ENCODE measurements around the gene PRSS35. TPM values are rescaled to one million over a fixed set of nuclear protein-coding genes. Genes with fewer than 3 reads are reported as not detected.
"Not testable (repeated sequence)": the region's sequence is repeated elsewhere in the genome, so short reads cannot be mapped to it uniquely, and the experiment has no call there.

PRSS35 gene
- total and polyA plus RNA-seq, 7 donors = 0.09 to 0.55 (median 0.36) TPM; not detected in 4

- Histone ChIP-seq H3K4me1 (no peaks in the 10 kb centered on the region), H3K4me3 (no peak overlapping the region), H3K9me3 (no peaks in the 10 kb centered on the region), H3K27me3 (no peaks in the 10 kb centered on the region), H3K36me3 (no peaks in the 10 kb centered on the region), H3K27ac (no peak overlapping the region)
- TF ChIP-seq EP300 (IDR thresholded peaks at IDR 0.05) (no peak), POLR2A (IDR thresholded peaks at IDR 0.05) (no peak), CTCF (IDR thresholded peaks at IDR 0.05) (no peak), POLR2AphosphoS5 (IDR thresholded peaks at IDR 0.05) (no peak)
- intact Hi-C loops (cut with DNase I) = no loop called here
- 26 to 48% methylated on average over 5 of the region's 5 CpGs for WGBS, 2 donors
- no peak for DNase-seq
Observed at GRCh38 chr6:83536034-83536646, 23.8 kb downstream of the PRSS35 start.

- H3K27me3 ChIP-seq = no peaks in the 10 kb centered on the region
- H3K27ac ChIP-seq = no peak overlapping the region
- TF ChIP-seq CTCF (IDR thresholded peaks at IDR 0.05) = no peak
- TF ChIP-seq EP300 (IDR thresholded peaks at IDR 0.05) = no peak
- TF ChIP-seq POLR2AphosphoS5 (IDR thresholded peaks at IDR 0.05) = no peak
- no peak for TF ChIP-seq POLR2A (IDR thresholded peaks at IDR 0.05)
- no peaks in the 10 kb centered on the region for H3K9me3 ChIP-seq
- no peaks in the 10 kb centered on the region for H3K4me1 ChIP-seq
- 70 to 76% methylated on average over 4 of the region's 4 CpGs for WGBS, 2 donors
- no peak for DNase-seq
- intact Hi-C loops (cut with DNase I) = no loop called here
- H3K36me3 ChIP-seq = no peaks in the 10 kb centered on the region
- no peak overlapping the region for H3K4me3 ChIP-seq
Observed at GRCh38 chr6:83536647-83537589, 24.6 kb downstream of the PRSS35 start.

- Histone ChIP-seq H3K36me3 (no peaks in the 10 kb centered on the region), H3K4me1 (no peaks in the 10 kb centered on the region), H3K27ac (no peak overlapping the region), H3K27me3 (no peaks in the 10 kb centered on the region), H3K9me3 (no peaks in the 10 kb centered on the region), H3K4me3 (no peak overlapping the region)
- no peak for TF ChIP-seq POLR2AphosphoS5 (IDR thresholded peaks at IDR 0.05)
- 75 to 79% methylated on average over 4 of the region's 4 CpGs for WGBS, 2 donors
- intact Hi-C loops (cut with DNase I) = no loop called here
- DNase-seq = no peak
Observed at GRCh38 chr6:83539678-83540077, 27.3 kb downstream of the PRSS35 start.

GRCh38 chr6:83546636-83547035, 34.3 kb downstream of the PRSS35 start:
- DNase-seq = no peak
- TF ChIP-seq POLR2AphosphoS5 (IDR thresholded peaks at IDR 0.05) = no peak
- Histone ChIP-seq H3K9me3 (peaks cover 0 to 3% (median 0%) of the 10 kb centered on the region in 4 donors), H3K27ac (no peak overlapping the region), H3K4me3 (no peak overlapping the region), H3K36me3 (no peaks in the 10 kb centered on the region), H3K4me1 (no peaks in the 10 kb centered on the region), H3K27me3 (no peaks in the 10 kb centered on the region)
- WGBS, 2 donors = 22 to 47% methylated on average over 5 of the region's 5 CpGs
- intact Hi-C loops (cut with DNase I) = no loop called here

GRCh38 chr6:83550482-83550881, 38.1 kb downstream of the PRSS35 start:
- DNase-seq; H3K27me3 ChIP-seq; H3K4me1 ChIP-seq; H3K36me3 ChIP-seq; intact Hi-C loops (cut with DNase I); H3K4me3 ChIP-seq; H3K9me3 ChIP-seq; H3K27ac ChIP-seq: not testable (repeated sequence)
- WGBS, 2 donors = 62 to 65% methylated on average over 5 of the region's 5 CpGs

GRCh38 chr6:83551748-83552147, 39.4 kb downstream of the PRSS35 start:
- H3K27me3 ChIP-seq; DNase-seq; H3K27ac ChIP-seq; intact Hi-C loops (cut with DNase I); H3K9me3 ChIP-seq; H3K36me3 ChIP-seq; H3K4me1 ChIP-seq; H3K4me3 ChIP-seq: not testable (repeated sequence)
- WGBS, 2 donors = 91 to 93% methylated on average over 4 of the region's 4 CpGs
